Endothelial cell of umbilical vein (primary cell): ENCODE data around the gene MAP1S. TPM values are rescaled to one million over a fixed set of nuclear protein-coding genes. Genes with fewer than 3 reads are reported as not detected.
A peak's percentile ranks its signal among the peaks of the same experiment; 100 is the strongest.

Experiments used
- BruUV-seq: library from RNA; stranded (reverse); fragments of 400-500 nt; replicated peaks from 2 replicates; lab custom pipeline; 2021; lab: Mats Ljungman, UMichigan
- CTCF ChIA-PET: fragments of 300-600, 350-600 bp; sonication (Branson Sonifier 250); formaldehyde crosslinking; loops from one replicate; lab custom pipeline; 2021; ENCODE audit warnings: antibody characterized with exemption, inconsistent platforms; lab: Charles Lee
- POLR2A ChIA-PET: fragments of 300-600, 350-600 bp; sonication (Branson Sonifier 250); formaldehyde crosslinking; loops from one replicate; lab custom pipeline; 2021; ENCODE audit warnings: antibody characterized with exemption, inconsistent platforms; lab: Charles Lee
- DNase-seq: peaks from one replicate; pipeline ENCODE4 v3.0.0-alpha.2; 2011; ENCODE audit warnings: low read depth, low spot score
- FAIRE-seq: peaks from 2 replicates; lab custom pipeline; 2011; peaks lifted over from hg19 to GRCh38; lab: Jason Lieb, UNC
- H2AFZ ChIP-seq: 2 replicates; pipeline ENCODE4 v1.6.0; 2012; ENCODE audit warnings: low read depth, low read length, control low read depth, inconsistent platforms
- H3K27ac ChIP-seq: 2 replicates; pipeline ENCODE4 v1.5.1; 2011; ENCODE audit warnings: low read depth, mild to moderate bottlenecking, control low read depth, low read length, moderate library complexity; ENCODE audit not compliant: insufficient read depth
- H3K27me3 ChIP-seq, 2 experiments: 2 replicates each; pipeline versions ENCODE4 v1.6.0 to v1.6.1; 2011; ENCODE audit warnings: low read length in 2 of 2, mixed read lengths in 1 of 2; ENCODE audit not compliant: control insufficient read depth in 2 of 2, insufficient read depth in 2 of 2
- H3K36me3 ChIP-seq, 2 experiments: 2 replicates in 1 of 2; 3 replicates in 1 of 2; pipeline ENCODE4 v1.5.1; 2011; ENCODE audit warnings: low read length in 2 of 2, mild to moderate bottlenecking in 1 of 2, moderate library complexity in 1 of 2; ENCODE audit not compliant: control insufficient read depth in 2 of 2, insufficient read depth in 2 of 2; ENCODE audit errors: extremely low read depth in 1 of 2
- H3K4me1 ChIP-seq: 3 replicates; pipeline ENCODE4 v1.5.1; 2011; ENCODE audit warnings: mild to moderate bottlenecking, low read length; ENCODE audit not compliant: control insufficient read depth, insufficient read depth; ENCODE audit errors: extremely low read depth
- H3K4me2 ChIP-seq: 2 replicates; pipeline ENCODE4 v1.6.1; 2011; ENCODE audit warnings: low read length, control low read depth, mixed read lengths; ENCODE audit not compliant: insufficient read depth
- H3K4me3 ChIP-seq, 3 experiments: fragments of 200-600 bp in 1 of 3; sonication (generic), shearing (Covaris generic) in 1 of 3; replicated peaks in 1 of 3; 2 replicates each; pipeline ENCODE4 v1.5.1; 2011 to 2016; ENCODE audit warnings: control low read depth in 3 of 3, low read length in 3 of 3, mild to moderate bottlenecking in 2 of 3, inconsistent platforms in 1 of 3, low read depth in 1 of 3, moderate library complexity in 1 of 3; ENCODE audit not compliant: insufficient read depth in 1 of 3
- H3K79me2 ChIP-seq: 2 replicates; pipeline ENCODE4 v1.6.0; 2012; ENCODE audit warnings: low read length, inconsistent platforms; ENCODE audit not compliant: control insufficient read depth, insufficient read depth
- H3K9ac ChIP-seq: replicated peaks from 2 replicates; pipeline ENCODE3; 2011; ENCODE audit warnings: low read length, control low read depth; ENCODE audit not compliant: insufficient read depth; ENCODE audit errors: extremely low read depth
- H3K9me1 ChIP-seq: replicated peaks from 3 replicates; pipeline ENCODE4 v1.6.0; 2011; ENCODE audit warnings: mild to moderate bottlenecking, low read length; ENCODE audit not compliant: control insufficient read depth, insufficient read depth; ENCODE audit errors: extremely low read depth
- H3K9me3 ChIP-seq: replicated peaks from 2 replicates; pipeline ENCODE4 v1.5.1; 2012; ENCODE audit warnings: low read length, inconsistent platforms; ENCODE audit not compliant: control insufficient read depth, insufficient read depth
- H4K20me1 ChIP-seq: replicated peaks from 2 replicates; pipeline ENCODE3; 2011; ENCODE audit warnings: mild to moderate bottlenecking, low read length; ENCODE audit not compliant: control insufficient read depth, insufficient read depth; ENCODE audit errors: extremely low read depth
- EZH2 ChIP-seq: IDR thresholded peaks from 2 replicates; pipeline ENCODE4 v1.6.1; 2012; ENCODE audit warnings: borderline replicate concordance, low read depth, mild to moderate bottlenecking, moderate library complexity, low read length, inconsistent platforms; ENCODE audit not compliant: severe bottlenecking
- GATA2 ChIP-seq: IDR thresholded peaks from 2 replicates; pipeline ENCODE4 v1.7.0; 2011; ENCODE audit warnings: low read depth, mild to moderate bottlenecking, moderate library complexity, mixed read lengths, low read length; ENCODE audit not compliant: insufficient read length, insufficient read depth
- JUN ChIP-seq: IDR thresholded peaks from 2 replicates; pipeline ENCODE4 v1.6.1; 2011; ENCODE audit warnings: borderline replicate concordance, low read depth; ENCODE audit not compliant: insufficient read length, insufficient read depth
- POLR2A ChIP-seq: IDR thresholded peaks from 2 replicates; pipeline ENCODE4 v1.6.1; 2012; ENCODE audit warnings: low read depth, mild to moderate bottlenecking, control low read depth, low read length
- POLR2AphosphoS5 ChIP-seq: IDR thresholded peaks from 2 replicates; pipeline ENCODE4 v1.6.1; 2012; ENCODE audit warnings: low read depth, mild to moderate bottlenecking, control low read depth, low read length, moderate library complexity; ENCODE audit not compliant: insufficient read depth
- dilution Hi-C: fragments of 300-500 bp; cut with MboI; formaldehyde crosslinking; loops from one replicate; pipeline ENCODE4 v1.15.0; 2019; ENCODE audit warnings: low sequenced_read_pairs; ENCODE audit not compliant: extremely low pct_ligation_motif_present
- intact Hi-C: fragments of 100-400 bp; cut with micrococcal nuclease; formaldehyde crosslinking; loops from one replicate; pipeline ENCODE4 v1.10.0; 2022
- polyA plus RNA-seq, 4 experiments: library from polyadenylated mRNA; depleted of rRNA in 3 of 4; stranded (reverse) in 3 of 4; unstranded in 1 of 4; fragments of >200 nt; gene quantifications; 2 replicates each; pipeline versions ENCODE4 v1.2.1 to v1.2.3, GENCODE V29; 2011 to 2012; ENCODE audit warnings: missing spikeins in 1 of 4
- total RNA-seq: library from RNA; stranded (reverse); gene quantifications from 2 replicates; pipeline ENCODE4 v1.2.3, GENCODE V29; 2021
- TF ChIP-seq, protein P1 (sequence below), 2 donors: IDR thresholded peaks; 1 replicate in 1 of 2; 2 replicates in 1 of 2; pipeline ENCODE4 v1.5.1; 2011; ENCODE audit warnings: low read length in 2 of 2, mild to moderate bottlenecking in 2 of 2, moderate library complexity in 2 of 2, control low read depth in 1 of 2, inconsistent platforms in 1 of 2, low read depth in 1 of 2; ENCODE audit not compliant: insufficient read depth in 1 of 2; ENCODE audit errors: extremely low read depth in 1 of 2

MAP1S gene
- total and polyA plus RNA-seq, 2 donors (not counting 3 experiments of a cell fraction or from before 2014, with no cell fraction given): 94.8 to 143 TPM

DNA sequence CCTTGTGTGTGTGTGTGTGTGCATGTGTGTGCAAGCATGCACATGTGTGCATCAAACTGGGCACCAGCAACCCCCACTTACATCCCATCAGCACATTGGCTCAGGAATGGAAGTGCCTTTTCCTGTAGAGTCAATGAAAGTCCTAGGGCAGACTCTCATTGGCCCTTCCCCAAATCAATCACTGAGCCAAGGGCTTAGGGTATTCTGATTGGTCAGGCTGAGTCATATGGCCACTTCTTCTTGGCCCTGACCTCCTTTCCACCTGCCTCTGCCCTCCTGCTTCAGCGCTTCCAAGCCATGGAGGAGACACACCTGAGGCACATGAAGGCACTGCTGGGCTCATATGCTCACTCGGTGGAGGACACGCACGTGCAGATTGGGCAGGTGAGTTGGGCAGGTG is 52.9 kb downstream of the MAP1S start:
- no peaks in the 10 kb centered on the region for H3K9me1 ChIP-seq
- no peaks in the 10 kb centered on the region for H3K27me3 ChIP-seq
- no peak overlapping the region for H3K4me2 ChIP-seq
- H2AFZ ChIP-seq: no peak overlapping the region
- no peaks in the 10 kb centered on the region for H4K20me1 ChIP-seq
- no TSS peak for BruUV-seq
- no peak overlapping the region for H3K9ac ChIP-seq
- DNase-seq (no peak), FAIRE-seq (no peak)
- CTCF ChIA-PET: interaction anchor here (1.0 to 1.2 kb wide), 3 partner anchors 12 to 69 kb away, joined by 4 to 5 read pairs (median 4); no protein-coding TSS in a partner anchor
- no peaks in the 10 kb centered on the region for H3K4me1 ChIP-seq
- TF ChIP-seq GATA2 (no peak), POLR2AphosphoS5 (no peak), POLR2A (no peak)
- POLR2A ChIA-PET: no interaction called here
- dilution Hi-C loops (no loop called here), intact Hi-C loops (no loop called here)
- no peak overlapping the region for H3K4me3 ChIP-seq
- no peaks in the 10 kb centered on the region for H3K79me2 ChIP-seq
- no peaks in the 10 kb centered on the region for H3K36me3 ChIP-seq
- H3K27ac ChIP-seq: no peak overlapping the region
- H3K9me3 ChIP-seq: no peaks in the 10 kb centered on the region

DNA sequence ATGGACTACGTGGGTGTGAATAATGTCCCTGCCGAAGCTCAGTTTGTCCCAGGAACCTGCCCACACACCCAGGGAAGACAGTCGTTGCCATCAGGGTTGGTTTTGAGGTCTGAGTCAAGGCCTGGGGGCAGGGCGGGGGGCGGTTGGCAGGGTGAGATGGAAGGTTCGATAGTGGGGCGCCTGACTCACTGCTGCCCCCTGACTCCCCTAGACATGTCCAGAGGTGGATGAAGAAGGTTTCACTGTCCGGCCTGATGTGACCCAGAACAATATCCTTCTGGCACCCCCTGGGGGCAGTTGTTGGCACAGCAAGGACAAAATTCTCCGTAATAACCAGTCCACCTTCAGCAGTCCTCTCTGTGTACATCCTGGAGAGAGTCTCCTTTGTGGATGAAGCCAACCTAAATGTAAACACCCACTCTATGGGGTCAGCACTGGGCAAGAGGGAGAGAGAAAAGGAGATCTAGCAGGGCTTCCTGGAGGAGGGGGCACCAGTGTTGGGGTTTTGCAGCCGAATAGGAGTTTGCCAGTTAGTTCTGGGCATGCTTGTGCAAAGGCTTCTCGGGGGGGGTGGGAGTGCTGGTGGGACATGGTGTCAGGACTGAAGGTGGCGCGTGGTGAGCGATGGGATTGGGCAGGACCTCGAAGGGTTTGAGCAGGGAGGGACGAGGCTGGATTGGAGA is 56.1 kb downstream of the MAP1S start:
- FAIRE-seq (peak; percentile 85), DNase-seq (peak; percentile 32)
- no peaks in the 10 kb centered on the region for H3K9me3 ChIP-seq
- H3K4me1 ChIP-seq: no peaks in the 10 kb centered on the region
- intact Hi-C loops (loop anchor here (5.0 kb wide), 1 partner anchor 323 kb away; no protein-coding TSS in a partner anchor), dilution Hi-C loops (no loop called here)
- H2AFZ ChIP-seq: no peak overlapping the region
- no peaks in the 10 kb centered on the region for H3K27me3 ChIP-seq
- CTCF ChIA-PET: interaction anchor here (0.8 to 3.4 kb wide), 16 partner anchors 8 to 343 kb away, joined by 3 to 18 read pairs (median 4); partner anchors contain the start of gene RPL18A
- H3K36me3 ChIP-seq: no peaks in the 10 kb centered on the region
- BruUV-seq: no TSS peak
- TF ChIP-seq, protein P1, sequence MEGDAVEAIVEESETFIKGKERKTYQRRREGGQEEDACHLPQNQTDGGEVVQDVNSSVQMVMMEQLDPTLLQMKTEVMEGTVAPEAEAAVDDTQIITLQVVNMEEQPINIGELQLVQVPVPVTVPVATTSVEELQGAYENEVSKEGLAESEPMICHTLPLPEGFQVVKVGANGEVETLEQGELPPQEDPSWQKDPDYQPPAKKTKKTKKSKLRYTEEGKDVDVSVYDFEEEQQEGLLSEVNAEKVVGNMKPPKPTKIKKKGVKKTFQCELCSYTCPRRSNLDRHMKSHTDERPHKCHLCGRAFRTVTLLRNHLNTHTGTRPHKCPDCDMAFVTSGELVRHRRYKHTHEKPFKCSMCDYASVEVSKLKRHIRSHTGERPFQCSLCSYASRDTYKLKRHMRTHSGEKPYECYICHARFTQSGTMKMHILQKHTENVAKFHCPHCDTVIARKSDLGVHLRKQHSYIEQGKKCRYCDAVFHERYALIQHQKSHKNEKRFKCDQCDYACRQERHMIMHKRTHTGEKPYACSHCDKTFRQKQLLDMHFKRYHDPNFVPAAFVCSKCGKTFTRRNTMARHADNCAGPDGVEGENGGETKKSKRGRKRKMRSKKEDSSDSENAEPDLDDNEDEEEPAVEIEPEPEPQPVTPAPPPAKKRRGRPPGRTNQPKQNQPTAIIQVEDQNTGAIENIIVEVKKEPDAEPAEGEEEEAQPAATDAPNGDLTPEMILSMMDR (IDR thresholded peaks at IDR 0.05; ENCODE audit: extremely low read depth in 1 of 2, insufficient read depth in 1 of 2, low read depth in 1 of 2, low read length in 2 of 2): peak; percentile 54 to 56
- TF ChIP-seq JUN: no peak
- TF ChIP-seq GATA2: no peak
- TF ChIP-seq EZH2: no peak
- no peaks in the 10 kb centered on the region for H3K9me1 ChIP-seq
- POLR2A ChIA-PET: no interaction called here
- no peak overlapping the region for H3K27ac ChIP-seq
- no peak overlapping the region for H3K4me2 ChIP-seq
- no peak overlapping the region for H3K4me3 ChIP-seq
- H4K20me1 ChIP-seq: no peaks in the 10 kb centered on the region
- no peak overlapping the region for H3K9ac ChIP-seq
- H3K79me2 ChIP-seq: no peaks in the 10 kb centered on the region
